Endothelial cell of umbilical vein (primary cell): ENCODE data around the gene OAS2. TPM values are rescaled to one million over a fixed set of nuclear protein-coding genes. Genes with fewer than 3 reads are reported as not detected.

ENCODE experiments used
- BruUV-seq: library from RNA; stranded (reverse); fragments of 400-500 nt; replicated peaks from 2 replicates; lab custom pipeline; 2021; lab: Mats Ljungman, UMichigan
- CTCF ChIA-PET: fragments of 300-600, 350-600 bp; sonication (Branson Sonifier 250); formaldehyde crosslinking; loops from one replicate; lab custom pipeline; 2021; ENCODE audit warnings: antibody characterized with exemption, inconsistent platforms; lab: Charles Lee
- POLR2A ChIA-PET: fragments of 300-600, 350-600 bp; sonication (Branson Sonifier 250); formaldehyde crosslinking; loops from one replicate; lab custom pipeline; 2021; ENCODE audit warnings: antibody characterized with exemption, inconsistent platforms; lab: Charles Lee
- DNase-seq: peaks from one replicate; pipeline ENCODE4 v3.0.0-alpha.2; 2011; ENCODE audit warnings: low read depth, low spot score
- FAIRE-seq: peaks from 2 replicates; lab custom pipeline; 2011; peaks lifted over from hg19 to GRCh38; lab: Jason Lieb, UNC
- H2AFZ ChIP-seq: 2 replicates; pipeline ENCODE4 v1.6.0; 2012; ENCODE audit warnings: low read depth, low read length, control low read depth, inconsistent platforms
- H3K27ac ChIP-seq: 2 replicates; pipeline ENCODE4 v1.5.1; 2011; ENCODE audit warnings: low read depth, mild to moderate bottlenecking, control low read depth, low read length, moderate library complexity; ENCODE audit not compliant: insufficient read depth
- H3K27me3 ChIP-seq, 2 experiments: 2 replicates each; pipeline versions ENCODE4 v1.6.0 to v1.6.1; 2011; ENCODE audit warnings: low read length in 2 of 2, mixed read lengths in 1 of 2; ENCODE audit not compliant: control insufficient read depth in 2 of 2, insufficient read depth in 2 of 2
- H3K36me3 ChIP-seq, 2 experiments: 2 replicates in 1 of 2; 3 replicates in 1 of 2; pipeline ENCODE4 v1.5.1; 2011; ENCODE audit warnings: low read length in 2 of 2, mild to moderate bottlenecking in 1 of 2, moderate library complexity in 1 of 2; ENCODE audit not compliant: control insufficient read depth in 2 of 2, insufficient read depth in 2 of 2; ENCODE audit errors: extremely low read depth in 1 of 2
- H3K4me1 ChIP-seq: 3 replicates; pipeline ENCODE4 v1.5.1; 2011; ENCODE audit warnings: mild to moderate bottlenecking, low read length; ENCODE audit not compliant: control insufficient read depth, insufficient read depth; ENCODE audit errors: extremely low read depth
- H3K4me2 ChIP-seq: 2 replicates; pipeline ENCODE4 v1.6.1; 2011; ENCODE audit warnings: low read length, control low read depth, mixed read lengths; ENCODE audit not compliant: insufficient read depth
- H3K4me3 ChIP-seq, 3 experiments: fragments of 200-600 bp in 1 of 3; sonication (generic), shearing (Covaris generic) in 1 of 3; replicated peaks in 1 of 3; 2 replicates each; pipeline ENCODE4 v1.5.1; 2011 to 2016; ENCODE audit warnings: control low read depth in 3 of 3, low read length in 3 of 3, mild to moderate bottlenecking in 2 of 3, inconsistent platforms in 1 of 3, low read depth in 1 of 3, moderate library complexity in 1 of 3; ENCODE audit not compliant: insufficient read depth in 1 of 3
- H3K79me2 ChIP-seq: 2 replicates; pipeline ENCODE4 v1.6.0; 2012; ENCODE audit warnings: low read length, inconsistent platforms; ENCODE audit not compliant: control insufficient read depth, insufficient read depth
- H3K9ac ChIP-seq: replicated peaks from 2 replicates; pipeline ENCODE3; 2011; ENCODE audit warnings: low read length, control low read depth; ENCODE audit not compliant: insufficient read depth; ENCODE audit errors: extremely low read depth
- H3K9me1 ChIP-seq: replicated peaks from 3 replicates; pipeline ENCODE4 v1.6.0; 2011; ENCODE audit warnings: mild to moderate bottlenecking, low read length; ENCODE audit not compliant: control insufficient read depth, insufficient read depth; ENCODE audit errors: extremely low read depth
- H3K9me3 ChIP-seq: replicated peaks from 2 replicates; pipeline ENCODE4 v1.5.1; 2012; ENCODE audit warnings: low read length, inconsistent platforms; ENCODE audit not compliant: control insufficient read depth, insufficient read depth
- H4K20me1 ChIP-seq: replicated peaks from 2 replicates; pipeline ENCODE3; 2011; ENCODE audit warnings: mild to moderate bottlenecking, low read length; ENCODE audit not compliant: control insufficient read depth, insufficient read depth; ENCODE audit errors: extremely low read depth
- CTCF ChIP-seq, 2 donors: IDR thresholded peaks; 1 replicate in 1 of 2; 2 replicates in 1 of 2; pipeline ENCODE4 v1.5.1; 2011; ENCODE audit warnings: low read length in 2 of 2, mild to moderate bottlenecking in 2 of 2, moderate library complexity in 2 of 2, control low read depth in 1 of 2, inconsistent platforms in 1 of 2, low read depth in 1 of 2; ENCODE audit not compliant: insufficient read depth in 1 of 2; ENCODE audit errors: extremely low read depth in 1 of 2
- EZH2 ChIP-seq: IDR thresholded peaks from 2 replicates; pipeline ENCODE4 v1.6.1; 2012; ENCODE audit warnings: borderline replicate concordance, low read depth, mild to moderate bottlenecking, moderate library complexity, low read length, inconsistent platforms; ENCODE audit not compliant: severe bottlenecking
- FOS ChIP-seq: IDR thresholded peaks from 2 replicates; pipeline ENCODE4 v1.6.1; 2011; ENCODE audit warnings: mild to moderate bottlenecking, low read length, moderate library complexity, borderline replicate concordance; ENCODE audit not compliant: insufficient read depth
- GATA2 ChIP-seq: IDR thresholded peaks from 2 replicates; pipeline ENCODE4 v1.7.0; 2011; ENCODE audit warnings: low read depth, mild to moderate bottlenecking, moderate library complexity, mixed read lengths, low read length; ENCODE audit not compliant: insufficient read length, insufficient read depth
- JUN ChIP-seq: IDR thresholded peaks from 2 replicates; pipeline ENCODE4 v1.6.1; 2011; ENCODE audit warnings: borderline replicate concordance, low read depth; ENCODE audit not compliant: insufficient read length, insufficient read depth
- MAX ChIP-seq: IDR thresholded peaks from 2 replicates; pipeline ENCODE4 v1.6.1; 2011; ENCODE audit not compliant: insufficient read depth, insufficient read length
- MYC ChIP-seq: IDR thresholded peaks from one replicate; pipeline ENCODE4 v1.6.1; 2011; ENCODE audit warnings: mild to moderate bottlenecking, low read depth, low read length
- POLR2A ChIP-seq: IDR thresholded peaks from 2 replicates; pipeline ENCODE4 v1.6.1; 2012; ENCODE audit warnings: low read depth, mild to moderate bottlenecking, control low read depth, low read length
- POLR2AphosphoS5 ChIP-seq: IDR thresholded peaks from 2 replicates; pipeline ENCODE4 v1.6.1; 2012; ENCODE audit warnings: low read depth, mild to moderate bottlenecking, control low read depth, low read length, moderate library complexity; ENCODE audit not compliant: insufficient read depth
- dilution Hi-C: fragments of 300-500 bp; cut with MboI; formaldehyde crosslinking; loops from one replicate; pipeline ENCODE4 v1.15.0; 2019; ENCODE audit warnings: low sequenced_read_pairs; ENCODE audit not compliant: extremely low pct_ligation_motif_present
- intact Hi-C: fragments of 100-400 bp; cut with micrococcal nuclease; formaldehyde crosslinking; loops from one replicate; pipeline ENCODE4 v1.10.0; 2022
- polyA plus RNA-seq, 4 experiments: library from polyadenylated mRNA; depleted of rRNA in 3 of 4; stranded (reverse) in 3 of 4; unstranded in 1 of 4; fragments of >200 nt; gene quantifications; 2 replicates each; pipeline versions ENCODE4 v1.2.1 to v1.2.3, GENCODE V29; 2011 to 2012; ENCODE audit warnings: missing spikeins in 1 of 4
- total RNA-seq: library from RNA; stranded (reverse); gene quantifications from 2 replicates; pipeline ENCODE4 v1.2.3, GENCODE V29; 2021

The OAS2 gene
- total and polyA plus RNA-seq, 2 donors (not counting 3 experiments of a cell fraction or from before 2014, with no cell fraction given), result 1.3 to 3.1 TPM

GRCh38 chr12:113058553-113058952 lies 80.2 kb downstream of the OAS2 start:
- H3K9me1 ChIP-seq, result no peaks in the 10 kb centered on the region
- CTCF ChIA-PET, result no interaction called here
- dilution Hi-C loops, result no loop called here
- no peak for FAIRE-seq
- POLR2A ChIA-PET, result no interaction called here
- H3K9me3 ChIP-seq, result no peaks in the 10 kb centered on the region
- no peak overlapping the region for H3K4me3 ChIP-seq
- H3K4me1 ChIP-seq, result no peaks in the 10 kb centered on the region
- no peak overlapping the region for H3K27ac ChIP-seq
- no peaks in the 10 kb centered on the region for H3K36me3 ChIP-seq
- H4K20me1 ChIP-seq, result no peaks in the 10 kb centered on the region
- TF ChIP-seq POLR2A (no peak), EZH2 (no peak), CTCF (IDR thresholded peaks at IDR 0.05; ENCODE audit: extremely low read depth in 1 of 2, insufficient read depth in 1 of 2, low read depth in 1 of 2, low read length in 2 of 2) (no peak), MAX (no peak), JUN (no peak)
- H3K79me2 ChIP-seq, result no peaks in the 10 kb centered on the region
- no peak overlapping the region for H3K9ac ChIP-seq
- H3K27me3 ChIP-seq, result peaks cover 26 to 27% of the 10 kb centered on the region in 2 experiments
- H2AFZ ChIP-seq, result no peak overlapping the region
- H3K4me2 ChIP-seq, result no peak overlapping the region
- no peak for DNase-seq
- intact Hi-C loops, result no loop called here
- no TSS peak for BruUV-seq

- ChIA-PET CTCF (interaction anchor here (1.7 kb wide), 1 partner anchor 66 kb away, joined by 6 read pairs; no protein-coding TSS in a partner anchor), POLR2A (no interaction called here)
- FAIRE-seq (no peak), DNase-seq (no peak)
- H3K36me3 ChIP-seq, result no peaks in the 10 kb centered on the region
- dilution Hi-C loops, result no loop called here
- H3K4me3 ChIP-seq, result no peak overlapping the region
- no peaks in the 10 kb centered on the region for H4K20me1 ChIP-seq
- peaks cover 26 to 27% of the 10 kb centered on the region in 2 experiments for H3K27me3 ChIP-seq
- no peak overlapping the region for H2AFZ ChIP-seq
- no peaks in the 10 kb centered on the region for H3K4me1 ChIP-seq
- no peak overlapping the region for H3K27ac ChIP-seq
- intact Hi-C loops, result loop anchor here (1.0 kb wide), 1 partner anchor 21 kb away; no protein-coding TSS in a partner anchor
- no peaks in the 10 kb centered on the region for H3K79me2 ChIP-seq
- H3K9me3 ChIP-seq, result no peaks in the 10 kb centered on the region
- no TSS peak for BruUV-seq
- no peaks in the 10 kb centered on the region for H3K9me1 ChIP-seq
- no peak overlapping the region for H3K4me2 ChIP-seq
- TF ChIP-seq POLR2A, result no peak
- TF ChIP-seq MYC, result no peak
- TF ChIP-seq POLR2AphosphoS5, result no peak
- no peak for TF ChIP-seq GATA2
- TF ChIP-seq JUN, result no peak
- no peak for TF ChIP-seq MAX
- TF ChIP-seq EZH2, result no peak
- TF ChIP-seq CTCF (IDR thresholded peaks at IDR 0.05; ENCODE audit: extremely low read depth in 1 of 2, insufficient read depth in 1 of 2, low read depth in 1 of 2, low read length in 2 of 2), result no peak
- no peak for TF ChIP-seq FOS
- H3K9ac ChIP-seq, result no peak overlapping the region
Observed at GRCh38 chr12:113059071-113059595, 80.8 kb downstream of the OAS2 start.
